Panc1 (cell line): Measurements from ENCODE around the gene DMBX1. TPM values are rescaled to one million over a fixed set of nuclear protein-coding genes. Genes with fewer than 3 reads are reported as not detected.

ENCODE experiments used
- ATAC-seq: fragments of 200-7000 bp; cut with Tn5 transposase; 2 replicates; pipeline ENCODE4 v1.9.1; 2020; ENCODE audit warnings: mild to moderate bottlenecking, moderate library complexity
- BruUV-seq: library from RNA; stranded (reverse); fragments of 400-500 nt; replicated peaks from 2 replicates; lab custom pipeline; 2021; lab: Mats Ljungman, UMichigan
- CTCF ChIA-PET: fragments of 300-600 bp; sonication (Branson Sonifier 250); formaldehyde crosslinking; loops from one replicate; lab custom pipeline; 2022; ENCODE audit warnings: antibody characterized with exemption; lab: Charles Lee
- POLR2A ChIA-PET: fragments of 300-600 bp; sonication (Branson Sonifier 250); formaldehyde crosslinking; loops from one replicate; lab custom pipeline; 2022; ENCODE audit warnings: antibody characterized with exemption; lab: Charles Lee
- DNase-seq: peaks from one replicate; pipeline ENCODE4 v3.0.0-alpha.2; 2010; ENCODE audit warnings: low read depth, low spot score
- H3K27ac ChIP-seq: 2 replicates; pipeline ENCODE4 v1.5.1; 2011; ENCODE audit warnings: mild to moderate bottlenecking, low read length, inconsistent platforms
- H3K27me3 ChIP-seq: fragments of 200-500 bp; sonication (Bioruptor generic); 2 replicates; pipeline ENCODE4 v1.6.0; 2014; ENCODE audit warnings: low read length, inconsistent platforms; ENCODE audit not compliant: control insufficient read depth, insufficient read depth
- H3K36me3 ChIP-seq: fragments of 200-500 bp; sonication (Bioruptor generic); 2 replicates; pipeline ENCODE4 v1.5.1; 2014; ENCODE audit warnings: inconsistent platforms, mild to moderate bottlenecking, low read length, moderate library complexity; ENCODE audit not compliant: control insufficient read depth, insufficient read depth
- H3K4me1 ChIP-seq: 2 replicates; pipeline ENCODE4 v1.5.1; 2011; ENCODE audit warnings: inconsistent platforms, mild to moderate bottlenecking, low read length, moderate library complexity; ENCODE audit not compliant: control insufficient read depth, insufficient read depth
- H3K4me3 ChIP-seq, 2 experiments: 2 replicates each; pipeline ENCODE4 v1.5.1; 2011 to 2012; ENCODE audit warnings: low read depth in 2 of 2, low read length in 2 of 2, mild to moderate bottlenecking in 2 of 2, inconsistent platforms in 1 of 2, moderate library complexity in 1 of 2
- H3K9me3 ChIP-seq: fragments of 200-500 bp; sonication (Bioruptor generic); 2 replicates; pipeline ENCODE4 v1.5.1; 2014; ENCODE audit warnings: low read depth, mild to moderate bottlenecking, inconsistent platforms, low read length, moderate library complexity; ENCODE audit not compliant: control insufficient read depth, insufficient read depth
- CTCF ChIP-seq: fragments of 450-650 bp; IDR thresholded peaks from 2 replicates; pipeline ENCODE4 v1.5.1; 2017; ENCODE audit warnings: mild to moderate bottlenecking
- POLR2AphosphoS5 ChIP-seq: IDR thresholded peaks from 2 replicates; pipeline ENCODE4 v1.6.1; 2012; ENCODE audit warnings: mild to moderate bottlenecking, low read depth, low read length, moderate library complexity
- SIN3A ChIP-seq: IDR thresholded peaks from 2 replicates; pipeline ENCODE4 v1.6.1; 2012; ENCODE audit warnings: low read depth, mild to moderate bottlenecking, low read length, moderate library complexity, borderline replicate concordance; ENCODE audit not compliant: insufficient read depth
- TCF7L2 ChIP-seq: IDR thresholded peaks from 2 replicates; pipeline ENCODE4 v1.6.1; 2011; ENCODE audit warnings: mild to moderate bottlenecking, low read depth, low read length, inconsistent platforms
- in situ Hi-C: cut with HindIII; loops from 2 replicates; pipeline ENCODE4 v1.10.0; 2016; ENCODE audit warnings: low sequenced_read_pairs, low pct_unique_long_range_greater_than_20kb
- intact Hi-C: fragments of 100-400 bp; cut with micrococcal nuclease; formaldehyde crosslinking; loops from one replicate; pipeline ENCODE4 v1.10.0; 2022; ENCODE audit not compliant: unreplicated experiment
- total RNA-seq: library from RNA; stranded (reverse); gene quantifications from one replicate; pipeline ENCODE4 v1.2.1, GENCODE V29; 2021; ENCODE audit not compliant: unreplicated experiment
- TF ChIP-seq, protein P1 (sequence below), 2 experiments: IDR thresholded peaks; 2 replicates each; pipeline ENCODE4 v1.6.1; 2011 to 2012; ENCODE audit warnings: low read depth in 2 of 2, control low read depth in 1 of 2, low read length in 1 of 2, mild to moderate bottlenecking in 1 of 2, moderate library complexity in 1 of 2; ENCODE audit not compliant: insufficient read depth in 1 of 2

The DMBX1 gene
- total RNA-seq, 1 experiment from 2014 or later = 0.05 TPM

DNA sequence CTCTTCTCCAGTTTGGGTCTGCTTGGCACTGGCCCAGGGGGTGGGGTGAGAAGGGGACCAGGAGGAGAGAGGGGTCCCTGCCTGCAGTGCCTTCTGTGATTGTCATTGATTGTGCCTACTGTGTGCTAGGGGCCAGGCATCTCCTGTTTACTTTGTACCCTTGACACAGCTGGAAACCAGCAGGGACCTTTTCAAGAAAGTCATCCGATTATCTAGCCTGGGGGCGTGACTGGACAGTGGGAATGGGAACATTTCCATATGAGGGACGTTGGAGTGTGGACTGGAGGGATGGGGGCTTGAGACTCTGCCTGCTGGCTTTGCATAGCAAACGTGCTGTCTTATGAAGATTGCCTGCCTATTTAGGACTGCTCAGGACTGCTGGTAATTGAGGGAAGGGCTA is 19.8 kb upstream of the DMBX1 start:
- Histone ChIP-seq H3K4me1 (peaks cover 3% of the 10 kb centered on the region; the same call in 1 of the 2 replicates), H3K27me3 (0 out of 2 replicates have a peak, but pooled peaks cover 3% of the 10 kb centered on the region)
- CTCF ChIA-PET = no interaction called here

GRCh38 chr1:46471848-46472492 is 17.7 kb upstream of the DMBX1 start:
- CTCF ChIA-PET = interaction anchor here (0.6 kb wide), 1 partner anchor 7 kb away, joined by 3 read pairs; no protein-coding TSS in a partner anchor
- TF ChIP-seq TCF7L2 (no peak), CTCF (no peak), POLR2AphosphoS5 (no peak), SIN3A (no peak)
- TF ChIP-seq, protein P1, sequence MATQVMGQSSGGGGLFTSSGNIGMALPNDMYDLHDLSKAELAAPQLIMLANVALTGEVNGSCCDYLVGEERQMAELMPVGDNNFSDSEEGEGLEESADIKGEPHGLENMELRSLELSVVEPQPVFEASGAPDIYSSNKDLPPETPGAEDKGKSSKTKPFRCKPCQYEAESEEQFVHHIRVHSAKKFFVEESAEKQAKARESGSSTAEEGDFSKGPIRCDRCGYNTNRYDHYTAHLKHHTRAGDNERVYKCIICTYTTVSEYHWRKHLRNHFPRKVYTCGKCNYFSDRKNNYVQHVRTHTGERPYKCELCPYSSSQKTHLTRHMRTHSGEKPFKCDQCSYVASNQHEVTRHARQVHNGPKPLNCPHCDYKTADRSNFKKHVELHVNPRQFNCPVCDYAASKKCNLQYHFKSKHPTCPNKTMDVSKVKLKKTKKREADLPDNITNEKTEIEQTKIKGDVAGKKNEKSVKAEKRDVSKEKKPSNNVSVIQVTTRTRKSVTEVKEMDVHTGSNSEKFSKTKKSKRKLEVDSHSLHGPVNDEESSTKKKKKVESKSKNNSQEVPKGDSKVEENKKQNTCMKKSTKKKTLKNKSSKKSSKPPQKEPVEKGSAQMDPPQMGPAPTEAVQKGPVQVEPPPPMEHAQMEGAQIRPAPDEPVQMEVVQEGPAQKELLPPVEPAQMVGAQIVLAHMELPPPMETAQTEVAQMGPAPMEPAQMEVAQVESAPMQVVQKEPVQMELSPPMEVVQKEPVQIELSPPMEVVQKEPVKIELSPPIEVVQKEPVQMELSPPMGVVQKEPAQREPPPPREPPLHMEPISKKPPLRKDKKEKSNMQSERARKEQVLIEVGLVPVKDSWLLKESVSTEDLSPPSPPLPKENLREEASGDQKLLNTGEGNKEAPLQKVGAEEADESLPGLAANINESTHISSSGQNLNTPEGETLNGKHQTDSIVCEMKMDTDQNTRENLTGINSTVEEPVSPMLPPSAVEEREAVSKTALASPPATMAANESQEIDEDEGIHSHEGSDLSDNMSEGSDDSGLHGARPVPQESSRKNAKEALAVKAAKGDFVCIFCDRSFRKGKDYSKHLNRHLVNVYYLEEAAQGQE (IDR thresholded peaks at IDR 0.05; ENCODE audit: insufficient read depth in 1 of 2, low read depth in 2 of 2, low read length in 1 of 2) = no peak; a peak in 1 of 4 replicates

More for the DNA sequence above, 19.8 kb upstream of the DMBX1 start:
- intact Hi-C loops (no loop called here), in situ Hi-C loops (no loop called here)
- Histone ChIP-seq H3K9me3 (no peaks in the 10 kb centered on the region), H3K36me3 (no peaks in the 10 kb centered on the region), H3K27ac (no peak overlapping the region), H3K4me3 (no peak overlapping the region)
- BruUV-seq = no TSS peak
- ATAC-seq (no peak), DNase-seq (no peak)
- TF ChIP-seq CTCF (no peak), POLR2AphosphoS5 (no peak), TCF7L2 (no peak)
- POLR2A ChIA-PET = no interaction called here

More at GRCh38 chr1:46471848-46472492, 17.7 kb upstream of the DMBX1 start:
- ATAC-seq (no peak), DNase-seq (no peak)
- POLR2A ChIA-PET = no interaction called here
- BruUV-seq = no TSS peak
- no peaks in the 10 kb centered on the region for H3K9me3 ChIP-seq
- in situ Hi-C loops (no loop called here), intact Hi-C loops (no loop called here)
- H3K4me3 ChIP-seq = no peak overlapping the region
- H3K27me3 ChIP-seq = no peaks in the 10 kb centered on the region
- H3K36me3 ChIP-seq = no peaks in the 10 kb centered on the region
- no peak overlapping the region for H3K27ac ChIP-seq
- no peaks in the 10 kb centered on the region for H3K4me1 ChIP-seq
